B cell (primary cell): ENCODE data around the gene MED23. TPM values are rescaled to one million over a fixed set of nuclear protein-coding genes. Genes with fewer than 3 reads are reported as not detected.

Experiments used
- ATAC-seq: fragments of 200-7000 bp; cut with Tn5 transposase; one replicate; pipeline ENCODE4 v1.10.0; 2021; ENCODE audit warnings: low read depth, mild to moderate bottlenecking, moderate number of reproducible peaks, moderate library complexity
- CTCF ChIA-PET: fragments of 350-600 bp; sonication (Branson Sonifier 250); formaldehyde crosslinking; loops from one replicate; lab custom pipeline; 2021; ENCODE audit warnings: antibody characterized with exemption, inconsistent platforms; lab: Charles Lee
- POLR2A ChIA-PET: fragments of 350-600 bp; sonication (Branson Sonifier 250); formaldehyde crosslinking; loops from one replicate; lab custom pipeline; 2021; ENCODE audit warnings: antibody characterized with exemption; lab: Charles Lee
- DNase-seq: peaks from one replicate; pipeline ENCODE4 v3.0.0; 2013
- H2AFZ ChIP-seq: 2 replicates; pipeline ENCODE4 v1.6.1; 2012; ENCODE audit warnings: mild to moderate bottlenecking, low read depth, low read length; ENCODE audit not compliant: insufficient read depth, poor library complexity, severe bottlenecking
- H3K27ac ChIP-seq, 2 donors: 1 replicate in 1 of 2; 2 replicates in 1 of 2; pipeline ENCODE4 v1.5.1; 2012 to 2013; ENCODE audit warnings: low read length in 2 of 2, mild to moderate bottlenecking in 2 of 2, moderate library complexity in 1 of 2
- H3K27me3 ChIP-seq, 4 experiments: fragments of 200-600 bp in 1 of 4; sonication (generic) in 1 of 4; replicated peaks in 1 of 4; 1 replicate in 2 of 4; 2 replicates in 2 of 4; pipeline versions ENCODE4 v1.6.1 to v1.7.0; 2013 to 2016; ENCODE audit warnings: low read length in 3 of 4, mild to moderate bottlenecking in 2 of 4, mixed read lengths in 1 of 4, moderate library complexity in 1 of 4; ENCODE audit not compliant: insufficient read depth in 4 of 4, control insufficient read depth in 3 of 4; ENCODE audit errors: control extremely low read depth in 1 of 4
- H3K36me3 ChIP-seq, 2 experiments: replicated peaks in 1 of 2; 1 replicate in 1 of 2; 2 replicates in 1 of 2; pipeline versions ENCODE4 v1.6.1 to v1.7.1; 2013; ENCODE audit warnings: low read length in 1 of 2; ENCODE audit not compliant: insufficient read depth in 2 of 2, control insufficient read depth in 1 of 2; ENCODE audit errors: control extremely low read depth in 1 of 2, extremely low read depth in 1 of 2
- H3K4me1 ChIP-seq, 2 donors: fragments of 200-600 bp in 1 of 2; sonication (generic) in 1 of 2; 1 replicate in 1 of 2; 2 replicates in 1 of 2; pipeline versions ENCODE4 v1.5.1 to v1.6.1; 2013 to 2017; ENCODE audit warnings: low read length in 2 of 2; ENCODE audit not compliant: control insufficient read depth in 2 of 2, insufficient read depth in 2 of 2
- H3K4me2 ChIP-seq: replicated peaks from 2 replicates; pipeline ENCODE3; 2012; ENCODE audit warnings: mild to moderate bottlenecking, low read depth, low read length; ENCODE audit not compliant: poor library complexity, severe bottlenecking
- H3K4me3 ChIP-seq, 5 experiments: fragments of 200-600 bp in 1 of 5; sonication (generic) in 1 of 5; 1 replicate in 3 of 5; 2 replicates in 2 of 5; pipeline versions ENCODE4 v1.5.1 to v1.7.0; 2011 to 2016; ENCODE audit warnings: low read length in 4 of 5, mild to moderate bottlenecking in 4 of 5, low read depth in 2 of 5, control low read depth in 1 of 5, moderate library complexity in 1 of 5; ENCODE audit not compliant: insufficient read depth in 1 of 5; ENCODE audit errors: control extremely low read depth in 1 of 5, extremely low read depth in 1 of 5
- H3K79me2 ChIP-seq: fragments of 200-600 bp; sonication (generic); one replicate; pipeline ENCODE4 v1.6.0; 2016; ENCODE audit warnings: low read length; ENCODE audit not compliant: control insufficient read depth, insufficient read depth
- H3K9ac ChIP-seq: fragments of 200-600 bp; sonication (generic); 2 replicates; pipeline ENCODE4 v1.6.1; 2017; ENCODE audit warnings: mild to moderate bottlenecking, low read length, moderate library complexity
- H3K9me3 ChIP-seq, 3 donors: one replicate each; pipeline versions ENCODE4 v1.6.1 to v1.7.1; 2013; ENCODE audit warnings: low read length in 2 of 3; ENCODE audit not compliant: control insufficient read depth in 2 of 3, insufficient read depth in 1 of 3; ENCODE audit errors: control extremely low read depth in 1 of 3
- H4K20me1 ChIP-seq: 2 replicates; pipeline ENCODE4 v1.6.0; 2012; ENCODE audit warnings: mild to moderate bottlenecking, low read length; ENCODE audit not compliant: insufficient read depth, control insufficient read depth, poor library complexity, severe bottlenecking
- H3K27ac Mint-ChIP-seq: one replicate; pipeline ENCODE4 v1.8.0; 2021; ENCODE audit warnings: mixed read lengths
- H3K27me3 Mint-ChIP-seq: one replicate; pipeline ENCODE4 v1.8.0; 2021; ENCODE audit warnings: mixed read lengths
- H3K4me1 Mint-ChIP-seq: one replicate; pipeline ENCODE4 v1.8.0; 2021; ENCODE audit warnings: mixed read lengths
- H3K4me3 Mint-ChIP-seq: one replicate; pipeline ENCODE4 v1.8.0; 2021; ENCODE audit warnings: mixed read lengths
- H3K9me3 Mint-ChIP-seq: one replicate; pipeline ENCODE4 v1.8.0; 2022; ENCODE audit warnings: mixed read lengths; ENCODE audit not compliant: insufficient read depth
- EZH2 ChIP-seq: IDR thresholded peaks from 2 replicates; pipeline ENCODE4 v1.6.1; 2012; ENCODE audit warnings: borderline replicate concordance, low read depth, mild to moderate bottlenecking, moderate library complexity, low read length; ENCODE audit not compliant: insufficient read depth, poor library complexity, severe bottlenecking
- WGBS: methylation state at CpG from one replicate; pipeline ENCODE4 v1.1.5; 2013; ENCODE audit warnings: missing lambda C conversion rate; ENCODE audit not compliant: insufficient coverage; 5-methylcytosine and 5-hydroxymethylcytosine counted together
- intact Hi-C: fragments of 100-400 bp; cut with micrococcal nuclease; formaldehyde crosslinking; loops from one replicate; pipeline ENCODE4 v1.10.0; 2022
- polyA plus RNA-seq: library from polyadenylated mRNA; depleted of rRNA; stranded (reverse); fragments of >200 nt; gene quantifications from 2 replicates; pipeline ENCODE4 v1.2.3, GENCODE V29; 2012
- total RNA-seq, 2 donors: library from RNA; stranded (reverse); fragments of 120-200 nt in 1 of 2; gene quantifications; 1 replicate in 1 of 2; 2 replicates in 1 of 2; pipeline versions ENCODE4 v1.2.3 to v1.2.4, GENCODE V29; 2013 to 2022
- TF ChIP-seq, protein P1 (sequence below): fragments of 200-600 bp; IDR thresholded peaks from one replicate; pipeline ENCODE4 v1.8.0; 2022; ENCODE audit warnings: antibody characterized with exemption, mild to moderate bottlenecking

MED23 gene
- total and polyA plus RNA-seq, 2 donors (not counting 1 experiment from before 2014, with no cell fraction given): 22.7 to 57.1 TPM

DNA sequence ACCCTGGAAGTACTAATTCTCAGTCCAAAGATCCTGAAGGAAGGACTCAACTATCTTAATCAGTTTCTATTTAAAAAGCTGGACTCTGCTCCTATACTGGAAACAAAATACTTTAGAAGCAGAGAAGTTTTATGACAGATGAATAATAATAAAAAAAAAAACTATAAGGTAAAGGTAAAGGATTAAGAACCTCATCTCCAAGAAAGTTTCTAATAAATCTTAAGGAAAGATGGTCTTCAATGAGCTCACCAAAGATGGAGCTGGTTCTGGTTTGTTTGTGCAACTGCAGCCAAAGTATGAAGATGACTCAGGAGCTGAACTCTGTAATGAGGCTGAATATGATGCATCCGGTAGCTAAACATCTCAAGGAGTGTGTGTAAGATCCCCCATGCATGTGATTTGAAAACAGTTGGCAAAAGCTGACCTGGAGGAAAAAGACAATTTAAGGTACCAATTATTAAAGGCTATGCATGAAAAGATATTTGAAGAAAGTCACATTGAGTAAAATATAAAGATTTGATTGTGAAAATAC lies 25.2 kb downstream of the MED23 start:
- H3K79me2 ChIP-seq: no peaks in the 10 kb centered on the region
- H3K4me1 ChIP-seq: no peaks in the 10 kb centered on the region
- 100% methylated on average over 1 of the region's 1 CpG for WGBS
- TF ChIP-seq, protein P1, sequence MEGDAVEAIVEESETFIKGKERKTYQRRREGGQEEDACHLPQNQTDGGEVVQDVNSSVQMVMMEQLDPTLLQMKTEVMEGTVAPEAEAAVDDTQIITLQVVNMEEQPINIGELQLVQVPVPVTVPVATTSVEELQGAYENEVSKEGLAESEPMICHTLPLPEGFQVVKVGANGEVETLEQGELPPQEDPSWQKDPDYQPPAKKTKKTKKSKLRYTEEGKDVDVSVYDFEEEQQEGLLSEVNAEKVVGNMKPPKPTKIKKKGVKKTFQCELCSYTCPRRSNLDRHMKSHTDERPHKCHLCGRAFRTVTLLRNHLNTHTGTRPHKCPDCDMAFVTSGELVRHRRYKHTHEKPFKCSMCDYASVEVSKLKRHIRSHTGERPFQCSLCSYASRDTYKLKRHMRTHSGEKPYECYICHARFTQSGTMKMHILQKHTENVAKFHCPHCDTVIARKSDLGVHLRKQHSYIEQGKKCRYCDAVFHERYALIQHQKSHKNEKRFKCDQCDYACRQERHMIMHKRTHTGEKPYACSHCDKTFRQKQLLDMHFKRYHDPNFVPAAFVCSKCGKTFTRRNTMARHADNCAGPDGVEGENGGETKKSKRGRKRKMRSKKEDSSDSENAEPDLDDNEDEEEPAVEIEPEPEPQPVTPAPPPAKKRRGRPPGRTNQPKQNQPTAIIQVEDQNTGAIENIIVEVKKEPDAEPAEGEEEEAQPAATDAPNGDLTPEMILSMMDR: no peak
- no peak for TF ChIP-seq EZH2
- no peak for DNase-seq
- no peak overlapping the region for H2AFZ ChIP-seq
- no peaks in the 10 kb centered on the region for H3K27me3 Mint-ChIP-seq
- no peaks in the 10 kb centered on the region for H4K20me1 ChIP-seq
- peaks cover 35 to 88% of the 10 kb centered on the region in 2 experiments for H3K36me3 ChIP-seq
- ATAC-seq: no peak
- no peaks in the 10 kb centered on the region for H3K4me1 Mint-ChIP-seq
- intact Hi-C loops: no loop called here
- H3K27ac Mint-ChIP-seq: no peak overlapping the region
- no peak overlapping the region for H3K27ac ChIP-seq
- no peak overlapping the region for H3K4me3 Mint-ChIP-seq
- ChIA-PET POLR2A (no interaction called here), CTCF (no interaction called here)
- H3K4me3 ChIP-seq: no peak overlapping the region
- H3K9me3 Mint-ChIP-seq: no peaks in the 10 kb centered on the region
- no peak overlapping the region for H3K9ac ChIP-seq
- no peaks in the 10 kb centered on the region for H3K27me3 ChIP-seq
- H3K4me2 ChIP-seq: no peak overlapping the region
- no peaks in the 10 kb centered on the region for H3K9me3 ChIP-seq

DNA sequence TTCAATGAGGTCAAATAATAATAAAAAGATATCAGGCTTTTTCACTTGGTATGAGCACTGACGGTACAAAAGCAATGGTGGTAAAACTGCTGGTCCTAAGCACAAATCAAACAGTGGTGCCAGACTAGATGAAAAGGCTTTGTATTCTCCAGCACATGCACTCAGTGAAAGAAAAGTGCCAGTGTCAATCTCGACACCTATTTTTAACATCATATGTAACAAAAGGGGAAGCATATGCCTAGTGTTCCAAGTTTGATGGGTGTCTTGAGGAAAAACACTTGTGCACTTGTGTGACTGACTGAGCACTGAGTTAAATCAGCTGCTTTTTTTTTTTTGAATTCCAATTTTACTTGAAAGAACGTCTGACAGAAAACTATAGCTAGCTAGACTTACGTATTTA lies 27.3 kb downstream of the MED23 start:
- intact Hi-C loops: no loop called here
- no peak overlapping the region for H3K4me3 Mint-ChIP-seq
- H3K4me1 Mint-ChIP-seq: no peaks in the 10 kb centered on the region
- Histone ChIP-seq H3K4me1 (no peaks in the 10 kb centered on the region), H3K27me3 (no peaks in the 10 kb centered on the region), H3K4me2 (no peak overlapping the region), H3K79me2 (no peaks in the 10 kb centered on the region), H2AFZ (no peak overlapping the region), H3K36me3 (peaks cover 34 to 91% of the 10 kb centered on the region in 2 experiments), H3K9ac (no peak overlapping the region), H3K9me3 (no peaks in the 10 kb centered on the region), H4K20me1 (no peaks in the 10 kb centered on the region), H3K27ac (no peak overlapping the region), H3K4me3 (no peak overlapping the region)
- no CpG with 5 or more reads among the region's 4 CpGs for WGBS
- H3K27me3 Mint-ChIP-seq: no peaks in the 10 kb centered on the region
- no peak overlapping the region for H3K27ac Mint-ChIP-seq
- TF ChIP-seq, protein P1: no peak
- ChIA-PET POLR2A (no interaction called here), CTCF (interaction anchor here (0.9 to 1.2 kb wide), 2 partner anchors 27 to 401 kb away, joined by 3 read pairs; partner anchors contain the start of gene MED23)
- no peaks in the 10 kb centered on the region for H3K9me3 Mint-ChIP-seq
- ATAC-seq: no peak
- no peak for DNase-seq
